Inflammatory macrophage treated with lipopolysaccharide for 1 hour (primary cell): ENCODE results near the gene DYRK4.

Source experiments
- DNase-seq, 2 donors: peaks; one replicate each; pipeline ENCODE4 v3.0.0-alpha.2; 2020 to 2022

Gene DYRK4

DNA sequence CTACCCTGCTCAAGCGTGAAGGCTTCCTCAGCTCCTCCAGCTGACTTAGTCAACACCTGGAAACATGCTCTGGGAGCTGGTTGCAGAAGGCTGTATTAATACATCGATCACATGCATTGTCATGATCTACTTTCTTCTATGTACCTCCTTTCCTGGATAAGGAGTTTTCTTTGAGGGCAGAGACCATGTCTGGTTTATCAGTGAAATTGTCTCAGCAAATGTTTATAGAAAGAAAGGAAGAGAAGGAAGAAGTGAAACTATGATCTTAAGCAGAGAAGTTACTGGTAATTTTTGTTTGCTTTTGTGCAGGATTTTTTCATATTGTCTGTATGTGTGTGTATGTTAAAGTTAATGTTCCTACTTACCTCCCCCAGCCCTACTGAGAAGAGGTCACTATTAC lies 4.5 kb downstream of the DYRK4 start:
- DNase-seq, result peak; percentile 9 to 12

DNA sequence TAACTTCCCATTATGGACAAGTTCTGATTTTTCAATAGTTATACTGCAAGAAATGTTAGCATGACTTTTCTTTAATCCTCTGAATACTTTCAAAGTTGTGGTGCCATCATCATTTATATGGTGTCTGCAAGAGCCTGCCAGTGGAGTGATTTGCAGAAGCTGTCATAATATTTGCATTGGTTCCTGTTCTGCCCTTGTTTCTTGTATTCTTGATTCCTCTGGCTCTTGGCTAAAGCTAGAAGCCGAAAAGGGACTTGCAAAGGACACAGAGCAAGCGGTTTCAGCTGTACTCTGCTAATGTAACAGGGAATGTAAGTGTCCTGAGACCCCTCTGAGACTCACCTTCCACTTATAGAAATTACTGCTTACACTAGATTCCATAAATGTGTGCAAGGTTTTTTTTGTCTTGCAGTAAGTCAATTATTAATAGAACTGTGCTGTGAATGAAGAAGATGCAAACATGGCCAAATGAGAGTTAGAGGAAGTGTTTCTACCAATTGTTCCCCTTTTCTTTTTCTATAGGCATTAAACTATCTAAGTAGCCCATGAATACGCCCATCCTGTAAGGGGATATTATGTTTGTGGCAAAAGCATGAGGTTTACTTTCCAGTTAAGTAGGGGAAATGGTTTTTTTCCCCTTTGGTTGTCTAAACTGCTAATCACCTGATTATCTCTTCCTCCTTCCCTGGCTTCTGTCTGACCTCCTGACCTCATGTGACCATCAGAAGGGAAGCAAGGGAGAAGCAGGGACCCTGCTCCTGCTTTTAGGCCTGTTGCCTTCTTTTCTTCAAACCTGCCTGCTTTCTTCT lies 5.3 kb downstream of the DYRK4 start:
- peak; percentile 86 to 89 for DNase-seq

- peak; percentile 21 to 26 for DNase-seq
These were observed 7.3 kb downstream of the DYRK4 start for GRCh38 chr12:4569261-4569660.

GRCh38 chr12:4572680-4573079 lies 10.7 kb downstream of the DYRK4 start:
- no peak for DNase-seq

DNA sequence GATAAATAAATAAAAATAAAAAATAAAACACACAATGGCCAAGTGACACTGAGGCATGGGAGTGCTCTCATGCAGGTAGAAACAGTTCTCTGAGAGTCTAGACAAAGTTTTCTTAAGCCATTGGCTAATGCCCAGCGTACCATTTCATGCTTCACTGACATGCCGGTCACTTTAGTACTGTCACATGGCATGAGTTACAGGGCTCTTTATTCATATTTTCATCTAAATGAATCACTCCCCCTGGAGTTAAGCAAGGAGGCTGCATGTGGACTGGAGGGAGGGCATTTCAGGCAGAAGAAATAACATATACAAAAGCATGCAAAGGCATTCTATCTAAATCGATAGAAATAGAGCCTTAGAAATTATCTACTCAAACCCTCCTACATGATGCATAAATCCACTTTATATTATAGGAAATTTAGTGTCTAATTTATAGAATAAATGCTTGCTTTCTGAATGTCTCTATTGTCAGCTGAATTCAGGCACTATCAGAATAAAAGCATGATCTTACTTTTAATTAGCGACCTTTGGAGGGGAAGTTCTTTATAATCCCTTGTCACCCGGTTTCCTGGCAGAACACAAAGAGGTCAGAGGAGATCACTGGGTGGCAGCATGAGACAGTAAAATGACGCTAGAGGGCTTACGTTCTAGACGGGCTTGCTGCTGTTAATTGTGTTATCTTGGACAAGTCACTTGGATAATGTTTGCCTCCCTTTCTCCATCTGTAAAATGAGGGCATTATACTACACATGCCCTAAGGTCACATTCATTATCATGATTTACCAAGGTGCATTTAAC lies 17.5 kb downstream of the DYRK4 start:
- DNase-seq, result peak; percentile 59 to 69

DNA sequence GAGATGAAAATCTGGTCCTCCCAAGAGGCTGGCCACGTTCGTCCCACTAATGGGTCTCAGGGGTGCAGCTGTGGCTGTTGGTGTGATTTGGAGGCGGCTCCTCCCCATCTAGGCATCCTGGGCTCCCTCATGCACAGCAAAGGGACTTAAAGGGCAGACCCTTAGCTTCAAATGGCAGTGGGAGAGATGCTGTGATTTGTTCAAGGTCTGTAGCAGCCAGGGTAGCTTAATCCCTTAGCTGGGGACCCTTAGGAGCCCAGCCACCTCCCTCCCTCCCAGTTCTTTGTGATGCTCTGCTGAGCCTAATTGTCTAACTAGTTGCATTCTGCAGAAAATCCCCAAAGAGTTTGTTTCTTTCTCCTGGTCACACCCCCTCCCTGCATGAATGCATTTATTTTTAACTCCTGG lies 18.3 kb downstream of the DYRK4 start:
- no peak for DNase-seq

DNA sequence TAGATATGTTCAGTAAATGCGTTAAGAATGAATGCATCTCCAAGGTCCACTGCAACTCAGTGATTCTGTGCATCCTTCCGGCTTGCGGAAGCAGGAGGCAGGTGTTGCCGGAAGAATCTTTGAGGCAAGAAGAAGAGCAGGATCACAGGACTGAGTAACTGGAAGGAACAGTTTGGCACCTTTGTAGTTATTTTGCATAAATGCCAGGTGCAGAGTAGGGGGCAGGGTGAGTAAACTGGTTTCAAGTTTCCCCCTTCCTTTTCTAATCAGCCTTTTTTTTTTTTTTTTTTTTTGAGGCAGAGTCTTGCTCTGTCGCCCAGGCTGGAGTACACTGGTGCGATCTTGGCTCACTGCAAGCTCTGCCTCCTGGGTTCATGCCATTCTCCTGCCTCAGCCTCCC lies 22.3 kb downstream of the DYRK4 start:
- no peak for DNase-seq

GRCh38 chr12:4584896-4585295 lies 22.9 kb downstream of the DYRK4 start:
- no peak for DNase-seq

DNA sequence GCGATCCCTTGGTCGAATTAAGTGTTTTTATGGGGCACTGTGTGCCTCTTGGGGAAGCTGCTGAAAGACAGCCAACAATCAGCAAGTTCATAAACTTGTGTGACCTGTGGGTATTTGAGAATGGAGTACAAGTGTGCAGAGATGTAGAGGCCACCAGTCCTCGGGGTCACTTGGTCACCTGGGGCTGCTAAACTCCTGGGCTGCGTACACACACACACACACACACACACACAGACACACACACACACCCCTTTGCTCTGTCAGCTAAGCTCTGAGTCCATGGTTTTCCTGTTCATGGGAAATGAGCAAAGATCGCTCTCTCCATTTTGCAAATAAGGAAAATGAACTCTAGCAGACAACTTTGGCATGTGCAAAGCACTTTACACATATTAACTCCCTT lies 24.5 kb downstream of the DYRK4 start:
- no peak for DNase-seq

GRCh38 chr12:4587108-4587507 lies 25.1 kb downstream of the DYRK4 start:
- DNase-seq, result no peak

GRCh38 chr12:4588916-4589315 lies 26.9 kb downstream of the DYRK4 start:
- no peak for DNase-seq

GRCh38 chr12:4589941-4590340 lies 27.9 kb downstream of the DYRK4 start:
- DNase-seq, result peak in 1 of 2 donors; percentile 3

DNA sequence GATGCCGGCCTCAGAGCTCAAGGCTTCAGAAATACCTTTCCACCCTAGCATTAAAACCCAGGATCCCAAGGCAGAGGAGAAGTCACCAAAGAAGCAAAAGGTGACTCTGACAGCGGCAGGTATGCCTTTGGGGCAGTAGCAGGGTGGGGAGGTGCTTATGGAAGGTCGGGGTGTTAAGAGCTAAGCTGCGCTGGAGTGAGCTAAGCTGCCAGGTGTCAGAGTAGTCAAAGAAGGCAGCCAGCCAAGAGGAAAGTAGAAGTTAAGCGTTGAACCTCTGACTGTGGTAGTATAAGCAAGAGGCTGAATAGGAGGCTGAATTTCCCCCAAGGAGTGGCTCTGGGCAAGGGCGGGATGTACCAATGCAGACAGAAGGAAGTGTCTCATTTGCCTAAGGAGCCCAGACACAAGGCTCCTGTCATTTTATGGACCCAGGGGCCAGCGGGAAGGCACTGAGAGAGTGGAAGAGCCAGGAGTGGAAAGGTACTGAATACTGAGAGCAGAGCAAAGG lies 29.2 kb downstream of the DYRK4 start:
- no peak for DNase-seq

GRCh38 chr12:4595881-4596280 lies 33.9 kb downstream of the DYRK4 start:
- no peak for DNase-seq

- no peak for DNase-seq
These were observed 41.4 kb downstream of the DYRK4 start for GRCh38 chr12:4603421-4603820.

- no peak for DNase-seq
These were observed 41.9 kb downstream of the DYRK4 start for GRCh38 chr12:4603946-4604345.

DNA sequence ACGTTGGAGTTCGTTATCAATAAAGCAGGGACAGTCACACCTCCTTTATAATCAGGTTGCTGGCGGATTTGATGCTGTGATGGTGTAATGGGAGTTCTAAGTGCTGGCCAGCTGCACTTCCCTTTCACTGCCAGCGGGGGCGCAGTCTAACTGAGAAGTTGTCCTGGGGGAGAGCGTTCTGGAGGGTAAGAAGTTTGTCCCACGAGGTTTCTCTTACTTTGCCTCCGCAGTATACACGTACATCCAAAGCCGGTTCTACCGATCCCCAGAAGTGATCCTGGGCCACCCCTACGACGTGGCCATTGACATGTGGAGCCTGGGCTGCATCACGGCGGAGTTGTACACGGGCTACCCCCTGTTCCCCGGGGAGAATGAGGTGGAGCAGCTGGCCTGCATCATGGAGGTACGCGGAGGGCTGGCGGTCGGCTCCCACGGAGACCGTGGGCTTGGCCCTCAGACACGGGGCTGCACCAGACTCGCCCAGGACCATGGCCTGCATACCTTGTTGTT lies 42.7 kb downstream of the DYRK4 start:
- peak; percentile 81 to 95 for DNase-seq

- DNase-seq, result no peak
These were observed 45.0 kb downstream of the DYRK4 start for GRCh38 chr12:4607056-4607455.

- DNase-seq, result no peak
These were observed 47.1 kb downstream of the DYRK4 start for GRCh38 chr12:4609071-4609470.

- DNase-seq, result no peak
These were observed 48.5 kb downstream of the DYRK4 start for GRCh38 chr12:4610481-4610880.

GRCh38 chr12:4615667-4616066 lies 53.7 kb downstream of the DYRK4 start:
- DNase-seq, result no peak

DNA sequence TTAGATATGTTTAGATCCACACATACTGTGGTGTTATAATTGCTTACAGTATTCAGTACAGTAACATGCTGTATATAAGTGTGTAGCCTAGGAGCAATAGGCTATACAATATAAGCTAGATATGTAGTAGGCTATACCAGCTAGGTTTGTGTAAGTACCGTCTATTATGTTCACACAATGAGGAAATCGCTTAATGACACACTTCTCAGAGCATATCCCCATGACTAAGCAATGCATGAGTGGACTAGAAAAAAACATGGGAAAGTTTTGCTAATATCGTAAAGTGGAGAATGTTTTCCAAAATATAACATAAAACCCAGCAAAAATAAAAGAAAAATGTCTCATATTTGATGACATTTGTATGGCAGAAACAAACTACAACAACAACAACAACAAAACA lies 59.5 kb downstream of the DYRK4 start:
- DNase-seq, result peak in 1 of 2 donors; percentile 7

DNA sequence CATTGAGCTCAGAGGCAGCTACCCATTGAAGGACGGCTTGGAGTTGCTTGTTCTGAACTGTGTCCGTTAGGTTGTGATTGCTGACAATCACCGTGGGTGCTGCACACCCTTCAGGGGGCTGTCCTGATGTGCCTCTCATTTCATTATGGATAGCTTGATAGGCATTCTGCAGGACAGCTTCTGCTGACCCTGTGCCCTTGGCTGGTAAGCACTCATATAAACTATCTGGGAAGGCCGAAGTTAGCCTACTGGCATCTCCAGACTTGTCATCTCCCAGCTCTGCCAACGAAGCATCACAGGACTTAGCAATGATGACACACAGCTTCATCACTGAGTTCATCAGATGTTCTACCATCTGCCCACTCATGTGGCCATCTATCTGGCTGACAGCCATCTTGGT lies 64.5 kb downstream of the DYRK4 start:
- DNase-seq, result no peak

- DNase-seq, result no peak
These were observed 66.4 kb downstream of the DYRK4 start for GRCh38 chr12:4628406-4628805.
